GM21786 (cell line): ENCODE results near the gene VPS13C.

Experiments used
- ATAC-seq: cut with Tn5 transposase; IDR thresholded peaks from one replicate; pipeline ENCODE4 v1.9.1; 2021; ENCODE audit not compliant: unreplicated experiment

The VPS13C gene

GRCh38 chr15:61822511-61822910 lies 237.7 kb downstream of the VPS13C start:
- ATAC-seq = no peak

GRCh38 chr15:61820951-61821350 lies 239.3 kb downstream of the VPS13C start:
- ATAC-seq = no peak

- ATAC-seq = no peak
Observed at GRCh38 chr15:61820212-61820611, 240.0 kb downstream of the VPS13C start.

GRCh38 chr15:61819386-61819785 lies 240.9 kb downstream of the VPS13C start:
- ATAC-seq = no peak

GRCh38 chr15:61818801-61819200 lies 241.4 kb downstream of the VPS13C start:
- ATAC-seq = no peak

GRCh38 chr15:61816856-61817255 lies 243.4 kb downstream of the VPS13C start:
- ATAC-seq = no peak

- ATAC-seq = no peak
Observed at GRCh38 chr15:61815356-61816083, 244.7 kb downstream of the VPS13C start.

GRCh38 chr15:61812476-61812875 lies 247.8 kb downstream of the VPS13C start:
- ATAC-seq = no peak

- ATAC-seq = no peak
Observed at GRCh38 chr15:61811952-61812351, 248.3 kb downstream of the VPS13C start.

GRCh38 chr15:61809216-61809615 lies 251.0 kb downstream of the VPS13C start:
- ATAC-seq = no peak

GRCh38 chr15:61807281-61807929 lies 252.8 kb downstream of the VPS13C start:
- ATAC-seq = no peak
